ENCODE results near the gene PTRH1. TPM values are rescaled to one million over a fixed set of nuclear protein-coding genes. Genes with fewer than 3 reads are reported as not detected.

Gene PTRH1
- total and polyA plus RNA-seq, 10 of the 15 experiments (the other 5 are each of a cell fraction or from before 2014, with no cell fraction given): 0.69 to 38.4 (median 10.2) TPM

DNA sequence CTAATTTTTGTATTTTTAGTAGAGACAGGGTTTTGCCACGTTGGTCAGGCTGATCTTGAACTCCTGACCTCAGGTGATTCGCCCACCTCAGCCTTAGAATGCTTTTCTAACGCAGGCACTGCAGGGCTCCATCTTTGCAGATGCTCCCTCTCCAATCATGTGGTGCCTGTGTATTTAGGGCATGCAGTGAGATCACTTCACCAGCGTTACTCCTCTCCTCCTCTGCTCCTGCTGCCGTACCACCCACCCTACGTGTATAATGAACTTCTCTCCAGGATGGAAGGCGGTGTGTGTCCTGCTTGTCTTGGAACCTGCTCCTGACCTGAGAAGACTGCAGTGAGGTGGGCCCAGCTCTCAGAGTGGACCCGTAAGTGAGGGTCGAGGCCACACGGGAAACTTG, 22.3 kb downstream of the PTRH1 start (continued):
- TF ChIP-seq POU2F2 (IDR thresholded peaks at IDR 0.05; ENCODE audit: borderline replicate concordance, low read depth, low read length) (no peak), TAF1 (IDR thresholded peaks at IDR 0.05; ENCODE audit: borderline replicate concordance, low read depth, low read length) (no peak), POLR2AphosphoS2 (IDR thresholded peaks at IDR 0.05; ENCODE audit: low read depth, low read length) (no peak), SMAD5 (IDR thresholded peaks at IDR 0.05; ENCODE audit: low read depth) (no peak), KDM1A (IDR thresholded peaks at IDR 0.05; ENCODE audit: borderline replicate concordance) (no peak), RB1 (IDR thresholded peaks at IDR 0.05; ENCODE audit: borderline replicate concordance) (no peak), EGR1 (IDR thresholded peaks at IDR 0.05; ENCODE audit: borderline replicate concordance in 1 of 2, low read depth in 2 of 2, low read length in 2 of 2) (no peak)
- TF ChIP-seq, protein P1, sequence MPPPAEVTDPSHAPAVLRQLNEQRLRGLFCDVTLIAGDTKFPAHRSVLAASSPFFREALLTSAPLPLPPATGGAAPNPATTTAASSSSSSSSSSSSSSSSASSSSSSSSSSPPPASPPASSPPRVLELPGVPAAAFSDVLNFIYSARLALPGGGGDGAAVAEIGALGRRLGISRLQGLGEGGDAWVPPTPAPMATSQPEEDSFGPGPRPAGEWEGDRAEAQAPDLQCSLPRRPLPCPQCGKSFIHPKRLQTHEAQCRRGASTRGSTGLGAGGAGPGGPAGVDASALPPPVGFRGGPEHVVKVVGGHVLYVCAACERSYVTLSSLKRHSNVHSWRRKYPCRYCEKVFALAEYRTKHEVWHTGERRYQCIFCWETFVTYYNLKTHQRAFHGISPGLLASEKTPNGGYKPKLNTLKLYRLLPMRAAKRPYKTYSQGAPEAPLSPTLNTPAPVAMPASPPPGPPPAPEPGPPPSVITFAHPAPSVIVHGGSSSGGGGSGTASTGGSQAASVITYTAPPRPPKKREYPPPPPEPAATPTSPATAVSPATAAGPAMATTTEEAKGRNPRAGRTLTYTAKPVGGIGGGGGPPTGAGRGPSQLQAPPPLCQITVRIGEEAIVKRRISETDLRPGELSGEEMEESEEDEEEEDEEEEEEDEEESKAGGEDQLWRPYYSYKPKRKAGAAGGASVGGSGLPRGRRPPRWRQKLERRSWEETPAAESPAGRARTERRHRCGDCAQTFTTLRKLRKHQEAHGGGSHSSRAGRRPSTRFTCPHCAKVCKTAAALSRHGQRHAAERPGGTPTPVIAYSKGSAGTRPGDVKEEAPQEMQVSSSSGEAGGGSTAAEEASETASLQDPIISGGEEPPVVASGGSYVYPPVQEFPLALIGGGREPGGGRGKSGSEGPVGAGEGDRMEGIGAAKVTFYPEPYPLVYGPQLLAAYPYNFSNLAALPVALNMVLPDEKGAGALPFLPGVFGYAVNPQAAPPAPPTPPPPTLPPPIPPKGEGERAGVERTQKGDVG (CRISPR knock-in tag; IDR thresholded peaks at IDR 0.05): no peak

DNA sequence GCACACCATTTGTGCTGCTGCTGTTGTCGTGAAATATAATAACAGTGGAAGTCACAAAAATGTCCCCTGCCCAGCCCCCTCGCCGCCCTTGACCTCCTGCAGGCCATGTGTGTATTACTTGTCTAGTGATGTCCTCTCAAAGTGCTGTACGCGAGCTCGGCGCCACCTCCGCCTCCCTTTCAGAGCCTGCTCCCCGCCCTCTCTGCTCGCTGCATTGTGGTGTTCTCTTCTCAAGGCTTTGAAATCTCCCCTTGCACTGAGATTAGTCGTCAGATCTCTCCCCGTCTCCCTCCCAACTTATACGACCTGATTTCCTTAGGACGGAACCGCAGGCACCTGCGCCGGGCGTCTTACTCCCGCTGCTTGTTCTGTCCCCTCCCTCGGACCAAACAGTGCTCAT, 23.4 kb downstream of the PTRH1 start:
- Histone ChIP-seq H3K9ac (ENCODE audit: control insufficient read depth, insufficient read depth, low read length) (no peak overlapping the region), H3K4me3 (no peak overlapping the region), H3K9me3 (replicated peaks; ENCODE audit: control insufficient read depth, insufficient read depth, low read length) (no peaks in the 10 kb centered on the region), H4K20me1 (ENCODE audit: control insufficient read depth, insufficient read depth) (no peaks in the 10 kb centered on the region), H3K4me2 (ENCODE audit: control insufficient read depth, insufficient read depth) (no peak overlapping the region), H3K4me1 (ENCODE audit: control insufficient read depth, insufficient read depth, low read length) (no peaks in the 10 kb centered on the region), H2AFZ (ENCODE audit: control insufficient read depth, low read depth, low read length) (no peak overlapping the region), H3K27me3 (replicated peaks in 1 of 2; ENCODE audit: control insufficient read depth in 2 of 2, insufficient read depth in 2 of 2, low read length in 1 of 2) (no peaks in the 10 kb centered on the region), H3K36me3 (ENCODE audit: control insufficient read depth in 2 of 2, insufficient read depth in 2 of 2, low read length in 1 of 2) (no peaks in the 10 kb centered on the region), H3K27ac (ENCODE audit: control insufficient read depth, insufficient read depth) (no peak overlapping the region), H3K79me2 (ENCODE audit: control insufficient read depth, insufficient read depth, low read length) (no peaks in the 10 kb centered on the region)
- FAIRE-seq (no peak), ATAC-seq (no peak), DNase-seq (ENCODE audit: low read depth, low spot score) (no peak)
- 62% methylated on average over 20 of the region's 20 CpGs for WGBS (ENCODE audit: insufficient coverage, insufficient replicate concordance, low lambda C conversion rate, missing lambda C conversion rate)
- SMC1A ChIA-PET (ENCODE audit: uncharacterized antibody, unreplicated experiment): no interaction called here
- in situ Hi-C loops (cut with MboI) (no loop called here), intact Hi-C loops (cut with micrococcal nuclease; ENCODE audit: unreplicated experiment) (no loop called here)
- no TSS peak for BruUV-seq (replicated peaks)
- TF ChIP-seq E2F8 (IDR thresholded peaks at IDR 0.05; ENCODE audit: low read depth, partially characterized antibody) (no peak), TAF1 (IDR thresholded peaks at IDR 0.05; ENCODE audit: borderline replicate concordance, low read depth, low read length) (no peak), IKZF2 (IDR thresholded peaks at IDR 0.05) (no peak), REST (IDR thresholded peaks at IDR 0.05; ENCODE audit: low read depth, low read length) (no peak), CEBPB (IDR thresholded peaks at IDR 0.05; ENCODE audit: borderline replicate concordance in 1 of 2, low read depth in 2 of 2, low read length in 2 of 2) (no peak), BHLHE40 (IDR thresholded peaks at IDR 0.05; ENCODE audit: borderline replicate concordance in 1 of 2, low read depth in 2 of 2, low read length in 1 of 2) (no peak), NR2F1 (conservative IDR thresholded peaks at IDR 0.05) (no peak)
- RAD21 ChIA-PET (ENCODE audit: unreplicated experiment): no interaction called here
- POLR2A ChIA-PET: no interaction called here
- CTCF ChIA-PET: no interaction called here

All from GM12878 (cell line).